22Rv1 (cell line): ENCODE measurements around the gene TSPAN31.

Experiments used
- ZFX ChIP-seq: fragments of 450-650 bp; IDR thresholded peaks from 2 replicates; pipeline ENCODE4 v1.6.1; 2017; ENCODE audit warnings: antibody characterized with exemption, borderline replicate concordance
- TF ChIP-seq, protein P1 (sequence below): fragments of 450-650 bp; IDR thresholded peaks from 2 replicates; pipeline ENCODE4 v1.5.1; 2017; ENCODE audit warnings: mild to moderate bottlenecking

DNA sequence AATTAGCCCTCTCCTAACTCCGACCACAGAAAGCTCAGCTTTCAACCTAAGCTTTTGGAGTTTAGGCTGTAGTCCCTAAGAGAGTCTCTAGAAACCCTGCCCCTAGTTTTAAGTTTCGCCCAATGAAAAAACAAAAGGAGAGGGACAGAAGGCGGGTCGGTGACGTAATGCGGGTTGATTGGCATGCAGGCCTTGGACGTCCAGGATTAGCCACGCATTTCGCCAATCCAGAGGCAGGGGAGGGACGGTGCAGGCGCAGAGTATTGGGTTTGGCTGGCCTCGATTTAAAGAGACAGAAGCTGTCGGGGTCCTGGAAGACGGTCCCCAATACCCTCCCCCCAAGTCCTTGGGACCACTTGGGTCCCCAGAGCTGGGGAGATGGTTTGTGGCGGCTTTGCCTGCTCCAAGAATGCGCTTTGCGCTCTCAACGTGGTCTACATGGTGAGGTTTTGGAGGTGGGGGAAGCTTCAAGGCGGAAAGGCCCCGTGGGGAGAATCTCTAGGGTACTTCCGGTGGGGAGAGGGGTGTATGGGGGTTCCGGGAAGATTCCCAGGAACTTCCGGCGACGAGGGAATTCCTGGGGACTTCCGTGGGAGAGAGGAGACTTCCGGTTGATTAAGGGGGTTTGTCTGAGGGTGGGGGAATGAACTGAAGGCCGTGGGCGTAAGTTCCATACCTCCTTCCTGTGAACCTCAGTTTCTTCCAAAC is at the start of gene TSPAN31:
- TF ChIP-seq, protein P1, sequence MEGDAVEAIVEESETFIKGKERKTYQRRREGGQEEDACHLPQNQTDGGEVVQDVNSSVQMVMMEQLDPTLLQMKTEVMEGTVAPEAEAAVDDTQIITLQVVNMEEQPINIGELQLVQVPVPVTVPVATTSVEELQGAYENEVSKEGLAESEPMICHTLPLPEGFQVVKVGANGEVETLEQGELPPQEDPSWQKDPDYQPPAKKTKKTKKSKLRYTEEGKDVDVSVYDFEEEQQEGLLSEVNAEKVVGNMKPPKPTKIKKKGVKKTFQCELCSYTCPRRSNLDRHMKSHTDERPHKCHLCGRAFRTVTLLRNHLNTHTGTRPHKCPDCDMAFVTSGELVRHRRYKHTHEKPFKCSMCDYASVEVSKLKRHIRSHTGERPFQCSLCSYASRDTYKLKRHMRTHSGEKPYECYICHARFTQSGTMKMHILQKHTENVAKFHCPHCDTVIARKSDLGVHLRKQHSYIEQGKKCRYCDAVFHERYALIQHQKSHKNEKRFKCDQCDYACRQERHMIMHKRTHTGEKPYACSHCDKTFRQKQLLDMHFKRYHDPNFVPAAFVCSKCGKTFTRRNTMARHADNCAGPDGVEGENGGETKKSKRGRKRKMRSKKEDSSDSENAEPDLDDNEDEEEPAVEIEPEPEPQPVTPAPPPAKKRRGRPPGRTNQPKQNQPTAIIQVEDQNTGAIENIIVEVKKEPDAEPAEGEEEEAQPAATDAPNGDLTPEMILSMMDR, result no peak
- no peak for TF ChIP-seq ZFX
